Calu3 (cell line): Measurements from ENCODE around the gene C1orf226. TPM values are rescaled to one million over a fixed set of nuclear protein-coding genes. Genes with fewer than 3 reads are reported as not detected.

Source experiments
- BruUV-seq: library from RNA; stranded (reverse); fragments of 400-500 nt; replicated peaks from 2 replicates; lab custom pipeline; 2021; lab: Mats Ljungman, UMichigan
- CTCF ChIA-PET: fragments of 300-600 bp; sonication (Branson Sonifier 250); formaldehyde crosslinking; loops from one replicate; lab custom pipeline; 2022; ENCODE audit warnings: antibody characterized with exemption; lab: Charles Lee
- DNase-seq: peaks from one replicate; pipeline ENCODE4 v3.0.0; 2022
- H3K27ac Mint-ChIP-seq: one replicate; pipeline ENCODE4 v1.8.0; 2022; ENCODE audit warnings: mixed read lengths; ENCODE audit not compliant: unreplicated experiment
- H3K27me3 Mint-ChIP-seq: one replicate; pipeline ENCODE4 v1.8.0; 2022; ENCODE audit warnings: mixed read lengths; ENCODE audit not compliant: unreplicated experiment
- H3K36me3 Mint-ChIP-seq: one replicate; pipeline ENCODE4 v1.8.0; 2022; ENCODE audit warnings: mild to moderate bottlenecking, moderate library complexity, mixed read lengths; ENCODE audit not compliant: insufficient read depth, unreplicated experiment
- H3K4me1 Mint-ChIP-seq: one replicate; pipeline ENCODE4 v1.8.0; 2022; ENCODE audit warnings: mild to moderate bottlenecking, low read depth, mixed read lengths; ENCODE audit not compliant: unreplicated experiment
- H3K4me3 Mint-ChIP-seq: one replicate; pipeline ENCODE4 v1.8.0; 2022; ENCODE audit warnings: mild to moderate bottlenecking, low read depth, moderate library complexity, mixed read lengths; ENCODE audit not compliant: unreplicated experiment
- H3K9me3 Mint-ChIP-seq: one replicate; pipeline ENCODE4 v1.8.0; 2022; ENCODE audit warnings: low read depth, mixed read lengths; ENCODE audit not compliant: unreplicated experiment
- intact Hi-C: fragments of 100-400 bp; cut with micrococcal nuclease; formaldehyde crosslinking; loops from one replicate; pipeline ENCODE4 v1.10.0; 2022; ENCODE audit not compliant: unreplicated experiment
- total RNA-seq: library from RNA; stranded (reverse); gene quantifications from 2 replicates; pipeline ENCODE4 v1.2.3, GENCODE V29; 2022
- TF ChIP-seq, protein P1 (sequence below): fragments of 200-600 bp; IDR thresholded peaks from one replicate; pipeline ENCODE4 v1.8.0; 2022; ENCODE audit warnings: antibody characterized with exemption; ENCODE audit not compliant: unreplicated experiment

The C1orf226 gene
- total RNA-seq, 1 experiment from 2014 or later: 14.1 TPM

DNA sequence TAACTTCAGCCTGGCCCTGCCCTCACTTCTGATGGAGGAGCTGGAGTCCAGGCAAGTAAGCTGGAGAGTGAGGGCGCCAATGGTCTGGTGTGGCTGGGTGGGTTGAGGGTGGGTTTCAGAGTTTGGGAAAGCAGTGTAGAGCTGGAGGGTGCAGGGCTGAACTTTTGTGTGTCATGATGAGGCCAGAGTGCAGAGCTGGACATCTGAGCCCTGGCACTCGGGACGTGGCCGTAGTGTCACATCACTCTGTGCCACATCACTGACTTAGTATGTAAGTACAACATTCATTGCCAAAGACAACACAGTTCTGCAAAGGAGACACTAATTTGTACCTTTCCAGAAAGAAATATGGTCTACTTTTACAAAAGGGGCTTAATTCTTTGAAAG lies 20.7 kb upstream of the C1orf226 start:
- CTCF ChIA-PET: no interaction called here
- H3K9me3 Mint-ChIP-seq: no peaks in the 10 kb centered on the region
- DNase-seq: no peak
- no peaks in the 10 kb centered on the region for H3K36me3 Mint-ChIP-seq
- intact Hi-C loops: no loop called here
- H3K4me3 Mint-ChIP-seq: no peak overlapping the region
- BruUV-seq: no TSS peak
- no peak overlapping the region for H3K27ac Mint-ChIP-seq
- TF ChIP-seq, protein P1, sequence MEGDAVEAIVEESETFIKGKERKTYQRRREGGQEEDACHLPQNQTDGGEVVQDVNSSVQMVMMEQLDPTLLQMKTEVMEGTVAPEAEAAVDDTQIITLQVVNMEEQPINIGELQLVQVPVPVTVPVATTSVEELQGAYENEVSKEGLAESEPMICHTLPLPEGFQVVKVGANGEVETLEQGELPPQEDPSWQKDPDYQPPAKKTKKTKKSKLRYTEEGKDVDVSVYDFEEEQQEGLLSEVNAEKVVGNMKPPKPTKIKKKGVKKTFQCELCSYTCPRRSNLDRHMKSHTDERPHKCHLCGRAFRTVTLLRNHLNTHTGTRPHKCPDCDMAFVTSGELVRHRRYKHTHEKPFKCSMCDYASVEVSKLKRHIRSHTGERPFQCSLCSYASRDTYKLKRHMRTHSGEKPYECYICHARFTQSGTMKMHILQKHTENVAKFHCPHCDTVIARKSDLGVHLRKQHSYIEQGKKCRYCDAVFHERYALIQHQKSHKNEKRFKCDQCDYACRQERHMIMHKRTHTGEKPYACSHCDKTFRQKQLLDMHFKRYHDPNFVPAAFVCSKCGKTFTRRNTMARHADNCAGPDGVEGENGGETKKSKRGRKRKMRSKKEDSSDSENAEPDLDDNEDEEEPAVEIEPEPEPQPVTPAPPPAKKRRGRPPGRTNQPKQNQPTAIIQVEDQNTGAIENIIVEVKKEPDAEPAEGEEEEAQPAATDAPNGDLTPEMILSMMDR: no peak
- no peaks in the 10 kb centered on the region for H3K27me3 Mint-ChIP-seq
- no peaks in the 10 kb centered on the region for H3K4me1 Mint-ChIP-seq

DNA sequence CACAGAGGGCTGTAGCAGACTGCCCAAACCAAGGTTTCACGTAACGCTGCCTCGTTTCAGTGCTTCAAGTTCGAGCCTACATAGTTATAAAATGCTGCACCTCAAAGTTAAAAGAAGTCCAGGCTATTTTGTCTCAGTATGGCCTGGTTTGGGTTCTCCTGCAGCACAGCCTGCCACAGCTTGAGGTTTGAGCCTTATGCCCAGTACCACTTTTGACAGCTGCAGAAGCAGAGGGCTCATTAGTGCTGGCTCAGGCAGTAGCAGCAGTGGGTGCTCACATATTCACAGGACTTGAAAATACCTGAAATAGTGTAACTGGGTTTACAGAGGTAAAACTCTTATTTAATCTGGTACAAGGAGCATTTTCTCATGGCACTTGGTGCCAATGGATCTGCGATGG lies 20.2 kb upstream of the C1orf226 start:
- H3K9me3 Mint-ChIP-seq: no peaks in the 10 kb centered on the region
- no peaks in the 10 kb centered on the region for H3K36me3 Mint-ChIP-seq
- H3K4me1 Mint-ChIP-seq: no peaks in the 10 kb centered on the region
- DNase-seq: no peak
- no peaks in the 10 kb centered on the region for H3K27me3 Mint-ChIP-seq
- CTCF ChIA-PET: no interaction called here
- TF ChIP-seq, protein P1: no peak
- no peak overlapping the region for H3K4me3 Mint-ChIP-seq
- no TSS peak for BruUV-seq
- intact Hi-C loops: no loop called here
- H3K27ac Mint-ChIP-seq: no peak overlapping the region

DNA sequence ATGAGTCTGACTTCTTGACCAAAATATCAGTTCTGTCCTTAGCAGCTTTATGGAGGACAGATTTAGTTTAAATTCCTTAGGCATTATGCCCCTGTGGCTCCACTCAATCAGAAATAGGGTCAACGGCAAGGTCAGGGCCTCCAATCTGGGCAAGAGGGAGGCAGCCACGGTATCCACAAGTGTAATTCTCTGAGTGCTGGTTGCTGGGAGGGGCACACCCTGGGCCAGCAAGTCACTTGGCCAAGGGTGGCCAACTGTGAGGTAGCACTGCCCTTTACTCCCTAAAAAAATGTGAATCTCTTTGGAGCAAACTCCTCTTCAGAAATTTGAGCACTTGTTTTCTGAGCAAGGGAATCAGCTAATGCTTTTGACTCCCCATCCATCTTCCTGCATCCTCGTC lies 17.7 kb upstream of the C1orf226 start:
- CTCF ChIA-PET: no interaction called here
- Mint-ChIP-seq H3K36me3 (no peaks in the 10 kb centered on the region), H3K9me3 (no peaks in the 10 kb centered on the region), H3K4me3 (no peak overlapping the region), H3K27ac (no peak overlapping the region), H3K4me1 (no peaks in the 10 kb centered on the region), H3K27me3 (no peaks in the 10 kb centered on the region)
- TF ChIP-seq, protein P1: no peak
- intact Hi-C loops: no loop called here
- no peak for DNase-seq
- BruUV-seq: no TSS peak

DNA sequence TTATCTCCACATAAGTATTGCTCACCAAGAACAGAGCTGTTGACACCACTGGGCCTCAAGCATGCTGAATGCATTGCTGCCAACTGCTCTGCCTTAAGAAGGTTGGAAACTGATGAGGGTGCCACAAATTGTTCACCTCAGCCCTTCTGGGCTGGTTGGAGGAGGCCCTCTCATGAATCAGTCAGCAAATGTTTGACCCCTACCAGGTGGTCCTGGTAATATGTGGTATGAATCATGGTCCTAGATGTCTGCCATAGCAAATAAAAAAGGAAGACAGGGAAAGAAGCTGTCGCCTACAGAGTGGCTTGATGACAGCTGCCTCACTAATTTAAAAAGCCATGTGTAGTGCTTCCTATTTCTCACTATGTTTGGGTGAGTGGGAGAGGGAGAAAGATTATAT lies 17.0 kb upstream of the C1orf226 start:
- BruUV-seq: no TSS peak
- no peak overlapping the region for H3K4me3 Mint-ChIP-seq
- no peak overlapping the region for H3K27ac Mint-ChIP-seq
- H3K4me1 Mint-ChIP-seq: no peaks in the 10 kb centered on the region
- CTCF ChIA-PET: no interaction called here
- H3K36me3 Mint-ChIP-seq: no peaks in the 10 kb centered on the region
- TF ChIP-seq, protein P1: no peak
- intact Hi-C loops: no loop called here
- DNase-seq: no peak
- H3K9me3 Mint-ChIP-seq: no peaks in the 10 kb centered on the region
- no peaks in the 10 kb centered on the region for H3K27me3 Mint-ChIP-seq
